Heart left ventricle (tissue), 16 donors: ENCODE results near the gene FOXL1. TPM values are rescaled to one million over a fixed set of nuclear protein-coding genes. Genes with fewer than 3 reads are reported as not detected.
A peak's percentile ranks its signal among the peaks of the same experiment; 100 is the strongest.

Experiments used
- ATAC-seq, 4 donors: fragments of 200-7000 bp; cut with Tn5 transposase; one replicate each; pipeline ENCODE4 v1.9.1; 2020 to 2022; ENCODE audit warnings: moderate library complexity in 4 of 4, mild to moderate bottlenecking in 3 of 4, moderate number of reproducible peaks in 1 of 4
- DNase-seq, 5 donors: peaks; one replicate each; pipeline ENCODE4 v3.0.0-alpha.2; 2020
- H3K27ac ChIP-seq, 12 donors: fragments of 200-600 bp; sonication (generic) in 4 of 12; one replicate each; pipeline versions ENCODE4 v1.5.0 to v1.8.0; 2016 to 2022; ENCODE audit warnings: mild to moderate bottlenecking in 2 of 12
- H3K27me3 ChIP-seq, 9 donors: fragments of 200-600 bp; sonication (generic) in 2 of 9; one replicate each; pipeline versions ENCODE4 v1.5.1 to v1.8.0; 2016 to 2022; ENCODE audit warnings: mild to moderate bottlenecking in 3 of 9
- H3K36me3 ChIP-seq, 9 donors: fragments of 200-600 bp; sonication (generic) in 2 of 9; one replicate each; pipeline versions ENCODE4 v1.5.0 to v1.8.0; 2018 to 2022; ENCODE audit warnings: mild to moderate bottlenecking in 2 of 9
- H3K4me1 ChIP-seq, 12 donors: fragments of 200-600 bp; sonication (generic) in 4 of 12; one replicate each; pipeline versions ENCODE4 v1.5.0 to v1.8.0; 2016 to 2022; ENCODE audit warnings: mild to moderate bottlenecking in 3 of 12
- H3K4me3 ChIP-seq, 12 donors: fragments of 200-600 bp; sonication (generic) in 4 of 12; one replicate each; pipeline versions ENCODE4 v1.5.0 to v1.8.0; 2017 to 2022; ENCODE audit warnings: mild to moderate bottlenecking in 9 of 12, moderate library complexity in 4 of 12
- H3K9me3 ChIP-seq, 12 donors: fragments of 200-600 bp; sonication (generic) in 4 of 12; one replicate each; pipeline versions ENCODE4 v1.5.0 to v1.8.0; 2016 to 2022; ENCODE audit warnings: mild to moderate bottlenecking in 1 of 12
- CTCF ChIP-seq, 12 donors: fragments of 200-600 bp; sonication (generic) in 4 of 12; IDR thresholded peaks; one replicate each; pipeline versions ENCODE4 v1.5.0 to v1.8.0; 2018 to 2022; ENCODE audit warnings: antibody characterized with exemption in 12 of 12, mild to moderate bottlenecking in 5 of 12
- POLR2A ChIP-seq, 2 donors: fragments of 450-650 bp; IDR thresholded peaks; one replicate each; pipeline ENCODE4 v1.6.1; 2017; ENCODE audit warnings: antibody characterized with exemption in 2 of 2, mild to moderate bottlenecking in 2 of 2, moderate library complexity in 2 of 2
- WGBS, 4 donors: extraction: QIAGEN DNeasy Blood & Tissue Kit in 2 of 4; methylation state at CpG; one replicate each; pipeline versions ENCODE4 v1.1.5 to v1.1.7; 2013 to 2018; 5-methylcytosine and 5-hydroxymethylcytosine counted together
- intact Hi-C, 10 donors: fragments of 100-400 bp; cut with DNase I; formaldehyde crosslinking; loops; one replicate each; pipeline versions ENCODE4 v1.11.1 to v1.14.2; 2022
- polyA plus RNA-seq, 2 donors: library from polyadenylated mRNA; stranded (reverse); fragments of 200-250 nt; gene quantifications; one replicate each; pipeline ENCODE4 v1.2.3, GENCODE V29; 2013
- total RNA-seq, 9 donors: library from RNA; depleted of rRNA in 2 of 9; stranded (reverse); fragments of >200 nt in 2 of 9; fragmentation: NEBNext Ultra II Directional in 3 of 9; extraction: Animal tissue kit (Norgen Biotek cat#: 25700) in 3 of 9; gene quantifications; one replicate each; pipeline versions ENCODE4 v1.1.0 to v1.2.4, GENCODE V29; 2016 to 2023
- donor health status: ischemic (EF 13 %, LVEDD 7.1; RV severe dilation, severe dysfunction).
- donor health status: healthy with polysubstance abuse.
- donor health status: DM: no; HTN: yes; CAD: no.
- donor health status: DM: no; HTN: no; CAD: no.
- donor health status: ischemic (EF 25% LVEDD 6.9; RV normal size, moderate dysfunction).
- donor health status: ischemic (EF 25% LVEDD 5.7; RV mildly dilated, moderate dysfunction).
- donor health status: healthy.
- donor health status: DM: yes; HTN: yes; CAD: no.
- donor health status: ischemic (EF 35%, LVEDD 5.7; RV mildly dilated, moderate dysfunction).
- donor health status: nonischemic (EF 11% LVEDD 7.7; RV severe dilation, severe dysfunction).
- donor health status: DM: yes; HTN: yes; CAD: no.
- donor health status: PGD.
- donor health status: ischemic (EF 29% LVEDD 5.4; RV normal size, mild dysfunction).
- donor health status: nonischemic (EF 23%, LVEDD 6.1; RV moderate dilation, normal function).

FOXL1 gene
- total and polyA plus RNA-seq, 11 donors, result 0.44 to 1.4 (median 0.69) TPM

- ATAC-seq (no peak), DNase-seq (no peak)
- H3K4me3 ChIP-seq, result no peak overlapping the region
- peak overlapping the region in 3 of 12 donors; percentile 9 to 86 (median 56) for H3K27ac ChIP-seq
- 58 to 64% (median 60%) methylated on average over 13 of the region's 13 CpGs for WGBS, 4 donors
- peaks cover 0 to 55% (median 11%) of the 10 kb centered on the region in 12 donors for H3K4me1 ChIP-seq
- H3K9me3 ChIP-seq, result no peaks in the 10 kb centered on the region
- peaks cover 21 to 99% (median 68%) of the 10 kb centered on the region in 9 donors for H3K27me3 ChIP-seq
- H3K36me3 ChIP-seq, result no peaks in the 10 kb centered on the region
- intact Hi-C loops, result loop anchor here in 8 of 10 donors (5.0 to 10.0 kb wide), 7 partner anchors 81 to 483 kb away; no protein-coding TSS in a partner anchor
- TF ChIP-seq CTCF (IDR thresholded peaks at IDR 0.05) (no peak), POLR2A (IDR thresholded peaks at IDR 0.05) (no peak)
These were observed 4.5 kb upstream of the FOXL1 start for GRCh38 chr16:86573646-86574508.

GRCh38 chr16:86574646-86575045 is 3.7 kb upstream of the FOXL1 start:
- DNase-seq, result no peak
- Histone ChIP-seq H3K36me3 (no peaks in the 10 kb centered on the region), H3K27ac (peak overlapping the region in 6 of 12 donors; percentile 13 to 86 (median 70)), H3K4me1 (peaks cover 0 to 56% (median 11%) of the 10 kb centered on the region in 12 donors), H3K27me3 (peaks cover 28 to 98% (median 67%) of the 10 kb centered on the region in 9 donors), H3K4me3 (no peak overlapping the region), H3K9me3 (no peaks in the 10 kb centered on the region)
- TF ChIP-seq CTCF (IDR thresholded peaks at IDR 0.05) (no peak), POLR2A (IDR thresholded peaks at IDR 0.05) (no peak)
- 65 to 76% (median 74%) methylated on average over 4 of the region's 4 CpGs for WGBS, 4 donors
- ATAC-seq, result no peak
- intact Hi-C loops, result loop anchor here (5.0 to 10.0 kb wide), 11 partner anchors 80 to 488 kb away; no protein-coding TSS in a partner anchor

- intact Hi-C loops, result loop anchor here (5.0 to 10.0 kb wide), 11 partner anchors 80 to 487 kb away; no protein-coding TSS in a partner anchor
- peaks cover 28 to 98% (median 67%) of the 10 kb centered on the region in 9 donors for H3K27me3 ChIP-seq
- no peaks in the 10 kb centered on the region for H3K36me3 ChIP-seq
- ATAC-seq (no peak), DNase-seq (no peak)
- H3K4me3 ChIP-seq, result peak overlapping the region in 10 of 12 donors; percentile 36 to 62 (median 50)
- no peaks in the 10 kb centered on the region for H3K9me3 ChIP-seq
- 42 to 69% (median 49%) methylated on average over 13 to 17 of the region's 17 CpGs for WGBS, 4 donors
- no peak for TF ChIP-seq POLR2A (IDR thresholded peaks at IDR 0.05)
- no peak for TF ChIP-seq CTCF (IDR thresholded peaks at IDR 0.05)
- H3K27ac ChIP-seq, result peak overlapping the region in 11 of 12 donors; percentile 43 to 86 (median 65)
- peaks cover 0 to 56% (median 11%) of the 10 kb centered on the region in 12 donors for H3K4me1 ChIP-seq
These were observed 3.2 kb upstream of the FOXL1 start for GRCh38 chr16:86575095-86575685.
